Prostate gland (tissue), 2 donors: ENCODE measurements around the gene HTR6.

Experiments
- CTCF ChIP-seq, 4 experiments: fragments of 200-600 bp in 2 of 4; fragments of 450-650 bp in 2 of 4; sonication (generic) in 2 of 4; IDR thresholded peaks; 1 replicate in 3 of 4; 2 replicates in 1 of 4; pipeline ENCODE4 v1.5.1; 2016 to 2019; ENCODE audit warnings: antibody characterized with exemption in 4 of 4, mild to moderate bottlenecking in 2 of 4, moderate library complexity in 2 of 4
- POLR2A ChIP-seq: fragments of 450-650 bp; IDR thresholded peaks from one replicate; pipeline ENCODE4 v1.6.1; 2016; ENCODE audit warnings: antibody characterized with exemption, mild to moderate bottlenecking
- POLR2AphosphoS5 ChIP-seq: sonication (generic); formaldehyde crosslinking; IDR thresholded peaks from one replicate; pipeline ENCODE4 v1.6.1; 2017; ENCODE audit warnings: antibody characterized with exemption

- no peak for TF ChIP-seq CTCF (IDR thresholded peaks at IDR 0.05)
- TF ChIP-seq POLR2AphosphoS5, result no peak
- TF ChIP-seq POLR2A, result no peak
These were observed 63.9 kb downstream of the HTR6 start for GRCh38 chr1:19728413-19729145.
